WTC11 (cell line): ENCODE results near the gene POLR2C.

Experiments used
- CBFB ChIP-seq: sonication (generic); formaldehyde crosslinking; IDR thresholded peaks from 2 replicates; pipeline ENCODE4 v1.8.1; 2022; ENCODE audit warnings: mild to moderate bottlenecking, low read depth, missing genetic modification reagents
- CREB1 ChIP-seq: sonication (generic); formaldehyde crosslinking; IDR thresholded peaks from 2 replicates; pipeline ENCODE4 v1.8.0; 2023; ENCODE audit warnings: mild to moderate bottlenecking, missing genetic modification reagents
- IRF2 ChIP-seq: sonication (generic); formaldehyde crosslinking; IDR thresholded peaks from 2 replicates; pipeline ENCODE4 v1.8.0; 2022; ENCODE audit warnings: low read depth, missing genetic modification reagents, borderline replicate concordance
- JUN ChIP-seq: sonication (generic); formaldehyde crosslinking; IDR thresholded peaks from 2 replicates; pipeline ENCODE4 v1.8.0; 2023; ENCODE audit warnings: mild to moderate bottlenecking, missing genetic modification reagents
- NR1H2 ChIP-seq: sonication (generic); formaldehyde crosslinking; IDR thresholded peaks from 2 replicates; pipeline ENCODE4 v1.9.0; 2021; ENCODE audit warnings: mild to moderate bottlenecking, moderate library complexity, missing genetic modification reagents
- RORB ChIP-seq: fragments of 250-450 bp; sonication (Bioruptor Pico); IDR thresholded peaks from 2 replicates; pipeline ENCODE4 v1.9.0; 2021; ENCODE audit warnings: mild to moderate bottlenecking
- ZNF138 ChIP-seq: sonication (generic); formaldehyde crosslinking; conservative IDR thresholded peaks from 2 replicates; pipeline ENCODE4 v1.8.1; 2022; ENCODE audit warnings: mild to moderate bottlenecking, moderate library complexity, missing genetic modification reagents
- ZNF263 ChIP-seq: sonication (generic); formaldehyde crosslinking; IDR thresholded peaks from 2 replicates; pipeline ENCODE4 v1.8.1; 2022; ENCODE audit warnings: low read depth, mild to moderate bottlenecking, moderate library complexity, missing genetic modification reagents
- TF ChIP-seq, protein P1 (sequence below): fragments of 200-600 bp; IDR thresholded peaks from 2 replicates; pipeline ENCODE4 v1.8.0; 2022; ENCODE audit warnings: antibody characterized with exemption
- TF ChIP-seq, protein P2 (sequence below): fragments of 250-450 bp; sonication (Bioruptor Pico); IDR thresholded peaks from 2 replicates; pipeline ENCODE4 v2.1.2; 2022; ENCODE audit warnings: mild to moderate bottlenecking, moderate library complexity
- TF ChIP-seq, protein P3 (sequence below): sonication (generic); formaldehyde crosslinking; IDR thresholded peaks from 2 replicates; pipeline ENCODE4 v1.8.1; 2023; ENCODE audit warnings: mild to moderate bottlenecking, moderate library complexity, missing genetic modification reagents
- TF ChIP-seq, protein P4 (sequence below): sonication (generic); formaldehyde crosslinking; IDR thresholded peaks from 2 replicates; pipeline ENCODE4 v1.8.1; 2022; ENCODE audit warnings: low read depth, missing genetic modification reagents, borderline replicate concordance
- TF ChIP-seq, protein P5 (sequence below): sonication (generic); formaldehyde crosslinking; IDR thresholded peaks from 2 replicates; pipeline ENCODE4 v1.8.0; 2022; ENCODE audit warnings: missing genetic modification reagents
- TF ChIP-seq, protein P6 (sequence below): sonication (generic); formaldehyde crosslinking; IDR thresholded peaks from 2 replicates; pipeline ENCODE4 v1.8.0; 2022; ENCODE audit warnings: mild to moderate bottlenecking, missing genetic modification reagents

DNA sequence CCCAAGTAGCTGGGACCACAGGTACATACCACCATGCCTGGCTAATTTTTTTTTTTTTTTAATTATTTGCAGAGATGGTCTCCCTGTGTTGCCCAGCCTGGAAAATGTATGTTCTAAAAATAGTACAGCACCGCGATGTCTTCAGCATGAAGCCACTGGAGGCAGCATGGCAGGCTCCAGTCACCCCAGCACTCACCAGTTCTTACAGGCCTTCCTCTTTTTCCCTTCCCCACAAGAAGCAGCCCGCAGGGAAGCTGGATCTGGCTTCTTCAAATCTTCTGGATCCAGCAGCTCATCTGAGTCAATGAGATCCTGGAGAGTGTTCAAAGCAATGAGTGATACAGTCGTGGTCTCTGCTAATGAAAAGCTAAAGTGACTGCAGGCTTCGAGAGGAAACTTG, 31.5 kb upstream of the POLR2C start:
- TF ChIP-seq RORB (CRISPR knock-in tag) (no peak), ZNF263 (CRISPR knock-in tag) (no peak), IRF2 (CRISPR knock-in tag) (no peak), ZNF138 (CRISPR knock-in tag) (no peak), CREB1 (CRISPR knock-in tag) (no peak), JUN (CRISPR knock-in tag) (no peak), CBFB (CRISPR knock-in tag) (no peak), NR1H2 (CRISPR knock-in tag) (no peak)
- TF ChIP-seq, protein P1, sequence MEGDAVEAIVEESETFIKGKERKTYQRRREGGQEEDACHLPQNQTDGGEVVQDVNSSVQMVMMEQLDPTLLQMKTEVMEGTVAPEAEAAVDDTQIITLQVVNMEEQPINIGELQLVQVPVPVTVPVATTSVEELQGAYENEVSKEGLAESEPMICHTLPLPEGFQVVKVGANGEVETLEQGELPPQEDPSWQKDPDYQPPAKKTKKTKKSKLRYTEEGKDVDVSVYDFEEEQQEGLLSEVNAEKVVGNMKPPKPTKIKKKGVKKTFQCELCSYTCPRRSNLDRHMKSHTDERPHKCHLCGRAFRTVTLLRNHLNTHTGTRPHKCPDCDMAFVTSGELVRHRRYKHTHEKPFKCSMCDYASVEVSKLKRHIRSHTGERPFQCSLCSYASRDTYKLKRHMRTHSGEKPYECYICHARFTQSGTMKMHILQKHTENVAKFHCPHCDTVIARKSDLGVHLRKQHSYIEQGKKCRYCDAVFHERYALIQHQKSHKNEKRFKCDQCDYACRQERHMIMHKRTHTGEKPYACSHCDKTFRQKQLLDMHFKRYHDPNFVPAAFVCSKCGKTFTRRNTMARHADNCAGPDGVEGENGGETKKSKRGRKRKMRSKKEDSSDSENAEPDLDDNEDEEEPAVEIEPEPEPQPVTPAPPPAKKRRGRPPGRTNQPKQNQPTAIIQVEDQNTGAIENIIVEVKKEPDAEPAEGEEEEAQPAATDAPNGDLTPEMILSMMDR, result no peak
- TF ChIP-seq, protein P2, sequence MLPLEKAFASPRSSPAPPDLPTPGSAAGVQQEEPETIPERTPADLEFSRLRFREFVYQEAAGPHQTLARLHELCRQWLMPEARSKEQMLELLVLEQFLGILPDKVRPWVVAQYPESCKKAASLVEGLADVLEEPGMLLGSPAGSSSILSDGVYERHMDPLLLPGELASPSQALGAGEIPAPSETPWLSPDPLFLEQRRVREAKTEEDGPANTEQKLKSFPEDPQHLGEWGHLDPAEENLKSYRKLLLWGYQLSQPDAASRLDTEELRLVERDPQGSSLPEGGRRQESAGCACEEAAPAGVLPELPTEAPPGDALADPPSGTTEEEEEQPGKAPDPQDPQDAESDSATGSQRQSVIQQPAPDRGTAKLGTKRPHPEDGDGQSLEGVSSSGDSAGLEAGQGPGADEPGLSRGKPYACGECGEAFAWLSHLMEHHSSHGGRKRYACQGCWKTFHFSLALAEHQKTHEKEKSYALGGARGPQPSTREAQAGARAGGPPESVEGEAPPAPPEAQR, result no peak
- TF ChIP-seq, protein P3, sequence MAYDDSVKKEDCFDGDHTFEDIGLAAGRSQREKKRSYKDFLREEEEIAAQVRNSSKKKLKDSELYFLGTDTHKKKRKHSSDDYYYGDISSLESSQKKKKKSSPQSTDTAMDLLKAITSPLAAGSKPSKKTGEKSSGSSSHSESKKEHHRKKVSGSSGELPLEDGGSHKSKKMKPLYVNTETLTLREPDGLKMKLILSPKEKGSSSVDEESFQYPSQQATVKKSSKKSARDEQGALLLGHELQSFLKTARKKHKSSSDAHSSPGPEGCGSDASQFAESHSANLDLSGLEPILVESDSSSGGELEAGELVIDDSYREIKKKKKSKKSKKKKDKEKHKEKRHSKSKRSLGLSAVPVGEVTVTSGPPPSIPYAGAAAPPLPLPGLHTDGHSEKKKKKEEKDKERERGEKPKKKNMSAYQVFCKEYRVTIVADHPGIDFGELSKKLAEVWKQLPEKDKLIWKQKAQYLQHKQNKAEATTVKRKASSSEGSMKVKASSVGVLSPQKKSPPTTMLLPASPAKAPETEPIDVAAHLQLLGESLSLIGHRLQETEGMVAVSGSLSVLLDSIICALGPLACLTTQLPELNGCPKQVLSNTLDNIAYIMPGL (CRISPR knock-in tag), result no peak
- TF ChIP-seq, protein P4, sequence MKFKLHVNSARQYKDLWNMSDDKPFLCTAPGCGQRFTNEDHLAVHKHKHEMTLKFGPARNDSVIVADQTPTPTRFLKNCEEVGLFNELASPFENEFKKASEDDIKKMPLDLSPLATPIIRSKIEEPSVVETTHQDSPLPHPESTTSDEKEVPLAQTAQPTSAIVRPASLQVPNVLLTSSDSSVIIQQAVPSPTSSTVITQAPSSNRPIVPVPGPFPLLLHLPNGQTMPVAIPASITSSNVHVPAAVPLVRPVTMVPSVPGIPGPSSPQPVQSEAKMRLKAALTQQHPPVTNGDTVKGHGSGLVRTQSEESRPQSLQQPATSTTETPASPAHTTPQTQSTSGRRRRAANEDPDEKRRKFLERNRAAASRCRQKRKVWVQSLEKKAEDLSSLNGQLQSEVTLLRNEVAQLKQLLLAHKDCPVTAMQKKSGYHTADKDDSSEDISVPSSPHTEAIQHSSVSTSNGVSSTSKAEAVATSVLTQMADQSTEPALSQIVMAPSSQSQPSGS (CRISPR knock-in tag), result no peak
- TF ChIP-seq, protein P5, sequence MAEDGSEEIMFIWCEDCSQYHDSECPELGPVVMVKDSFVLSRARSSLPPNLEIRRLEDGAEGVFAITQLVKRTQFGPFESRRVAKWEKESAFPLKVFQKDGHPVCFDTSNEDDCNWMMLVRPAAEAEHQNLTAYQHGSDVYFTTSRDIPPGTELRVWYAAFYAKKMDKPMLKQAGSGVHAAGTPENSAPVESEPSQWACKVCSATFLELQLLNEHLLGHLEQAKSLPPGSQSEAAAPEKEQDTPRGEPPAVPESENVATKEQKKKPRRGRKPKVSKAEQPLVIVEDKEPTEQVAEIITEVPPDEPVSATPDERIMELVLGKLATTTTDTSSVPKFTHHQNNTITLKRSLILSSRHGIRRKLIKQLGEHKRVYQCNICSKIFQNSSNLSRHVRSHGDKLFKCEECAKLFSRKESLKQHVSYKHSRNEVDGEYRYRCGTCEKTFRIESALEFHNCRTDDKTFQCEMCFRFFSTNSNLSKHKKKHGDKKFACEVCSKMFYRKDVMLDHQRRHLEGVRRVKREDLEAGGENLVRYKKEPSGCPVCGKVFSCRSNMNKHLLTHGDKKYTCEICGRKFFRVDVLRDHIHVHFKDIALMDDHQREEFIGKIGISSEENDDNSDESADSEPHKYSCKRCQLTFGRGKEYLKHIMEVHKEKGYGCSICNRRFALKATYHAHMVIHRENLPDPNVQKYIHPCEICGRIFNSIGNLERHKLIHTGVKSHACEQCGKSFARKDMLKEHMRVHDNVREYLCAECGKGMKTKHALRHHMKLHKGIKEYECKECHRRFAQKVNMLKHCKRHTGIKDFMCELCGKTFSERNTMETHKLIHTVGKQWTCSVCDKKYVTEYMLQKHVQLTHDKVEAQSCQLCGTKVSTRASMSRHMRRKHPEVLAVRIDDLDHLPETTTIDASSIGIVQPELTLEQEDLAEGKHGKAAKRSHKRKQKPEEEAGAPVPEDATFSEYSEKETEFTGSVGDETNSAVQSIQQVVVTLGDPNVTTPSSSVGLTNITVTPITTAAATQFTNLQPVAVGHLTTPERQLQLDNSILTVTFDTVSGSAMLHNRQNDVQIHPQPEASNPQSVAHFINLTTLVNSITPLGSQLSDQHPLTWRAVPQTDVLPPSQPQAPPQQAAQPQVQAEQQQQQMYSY, result no peak
- TF ChIP-seq, protein P6, sequence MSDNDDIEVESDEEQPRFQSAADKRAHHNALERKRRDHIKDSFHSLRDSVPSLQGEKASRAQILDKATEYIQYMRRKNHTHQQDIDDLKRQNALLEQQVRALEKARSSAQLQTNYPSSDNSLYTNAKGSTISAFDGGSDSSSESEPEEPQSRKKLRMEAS (CRISPR knock-in tag), result no peak
